ENCODE data around the gene H3-3A. TPM values are rescaled to one million over a fixed set of nuclear protein-coding genes. Genes with fewer than 3 reads are reported as not detected.

The H3-3A gene
- polyA plus RNA-seq, 2 of the 4 experiments (the other 2 are of a cell fraction) = 457 to 530 TPM

GRCh38 chr1:226095286-226095685 is 32.8 kb downstream of the H3-3A start:
- ChIA-PET POLR2A (interaction anchor here (3.3 kb wide), 1 partner anchor 12 kb away, joined by 13 read pairs; no protein-coding TSS in a partner anchor), CTCF (interaction anchor here (1.1 to 5.0 kb wide), 6 partner anchors 12 to 30 kb away, joined by 3 to 32 read pairs (median 4); no protein-coding TSS in a partner anchor)
- WGBS (ENCODE audit: missing lambda C conversion rate) = 61% methylated on average over 2 of the region's 2 CpGs

GRCh38 chr1:226097866-226098625 is 35.5 kb downstream of the H3-3A start:
- ChIA-PET CTCF (interaction anchor here (0.6 to 5.0 kb wide), 5 partner anchors 8 to 84 kb away, joined by 3 to 32 read pairs (median 4); no protein-coding TSS in a partner anchor), POLR2A (interaction anchor here (1.3 to 1.7 kb wide), 2 partner anchors 15 to 36 kb away, joined by 4 read pairs; partner anchors contain the start of gene H3-3A)
- FAIRE-seq (no peak), DNase-seq (ENCODE audit: low read depth in 1 of 2, low spot score in 1 of 2) (no peak), ATAC-seq (no peak)
- no peak for TF ChIP-seq ZNF302 (CRISPR knock-in tag; IDR thresholded peaks at IDR 0.05)
- no peak for TF ChIP-seq BCL3 (IDR thresholded peaks at IDR 0.05)
- TF ChIP-seq HES2 (IDR thresholded peaks at IDR 0.05) = no peak
- no peak for TF ChIP-seq BHLHE40 (IDR thresholded peaks at IDR 0.05; ENCODE audit: low read depth, low read length)
- TF ChIP-seq USF2 (IDR thresholded peaks at IDR 0.05) = no peak
- no peak for TF ChIP-seq NR3C1 (IDR thresholded peaks at IDR 0.05)
- no peak for TF ChIP-seq HOXB13 (CRISPR knock-in tag; IDR thresholded peaks at IDR 0.05; ENCODE audit: low read depth)
- TF ChIP-seq REST (IDR thresholded peaks at IDR 0.05) = no peak
- Histone ChIP-seq H3K4me3 (no peak overlapping the region), H3K9me3 (no peaks in the 10 kb centered on the region), H3K4me1 (no peaks in the 10 kb centered on the region), H3K4me2 (no peak overlapping the region), H3K27ac (peak overlapping the region in 1 of 2 experiments; percentile 4; a peak in 1 of 6 replicates)
- 53% methylated on average over 5 of the region's 5 CpGs for WGBS (ENCODE audit: missing lambda C conversion rate)

More at GRCh38 chr1:226095286-226095685, 32.8 kb downstream of the H3-3A start:
- H3K27ac ChIP-seq = no peak overlapping the region
- H3K9me3 ChIP-seq = no peaks in the 10 kb centered on the region
- no peak for FAIRE-seq
- H3K4me3 ChIP-seq = no peak overlapping the region
- no peak for ATAC-seq
- H3K4me1 ChIP-seq = no peaks in the 10 kb centered on the region
- TF ChIP-seq SMC3 (IDR thresholded peaks at IDR 0.05) (no peak), ZNF302 (CRISPR knock-in tag; IDR thresholded peaks at IDR 0.05) (no peak), TP53 (CRISPR knock-in tag; IDR thresholded peaks at IDR 0.05) (no peak), EHF (CRISPR knock-in tag; IDR thresholded peaks at IDR 0.05) (no peak), MAX (IDR thresholded peaks at IDR 0.05) (no peak), ATOH8 (CRISPR knock-in tag; IDR thresholded peaks at IDR 0.05; ENCODE audit: low read depth) (no peak)
- H3K4me2 ChIP-seq = no peak overlapping the region
- DNase-seq (ENCODE audit: low read depth in 1 of 2, low spot score in 1 of 2) = no peak

Data from A549 (cell line).